GM21360 (cell line): Measurements from ENCODE around the gene FARP1.
"Not testable (repeated sequence)": the region's sequence is repeated elsewhere in the genome, so short reads cannot be mapped to it uniquely, and the experiment has no call there.

Experiments
- ATAC-seq: cut with Tn5 transposase; IDR thresholded peaks from one replicate; pipeline ENCODE4 v1.9.1; 2021; ENCODE audit warnings: mild to moderate bottlenecking, moderate library complexity; ENCODE audit not compliant: unreplicated experiment

Gene FARP1

DNA sequence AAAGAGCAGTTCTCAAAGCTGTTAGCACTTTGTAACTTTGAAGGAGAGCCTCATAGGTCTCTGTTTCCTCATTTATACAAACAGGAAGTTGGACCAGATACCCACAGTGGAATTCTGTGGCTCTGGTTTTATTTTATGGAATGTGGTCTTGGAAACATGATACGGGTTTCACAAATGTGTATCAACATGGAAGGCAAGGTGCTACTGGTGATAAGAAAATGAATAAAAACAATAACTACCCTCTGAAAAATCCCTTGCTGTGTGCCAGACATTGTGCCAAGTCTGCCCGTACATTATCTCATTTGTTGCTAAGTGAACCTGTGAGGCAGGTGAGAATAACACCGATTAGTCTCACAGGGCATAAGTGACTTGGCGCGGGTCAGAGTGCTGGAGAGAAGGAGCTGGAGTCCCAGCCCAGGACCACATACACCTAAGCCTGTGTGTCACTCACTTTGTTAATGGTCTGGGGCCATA is 79.2 kb downstream of the FARP1 start:
- no peak for ATAC-seq

DNA sequence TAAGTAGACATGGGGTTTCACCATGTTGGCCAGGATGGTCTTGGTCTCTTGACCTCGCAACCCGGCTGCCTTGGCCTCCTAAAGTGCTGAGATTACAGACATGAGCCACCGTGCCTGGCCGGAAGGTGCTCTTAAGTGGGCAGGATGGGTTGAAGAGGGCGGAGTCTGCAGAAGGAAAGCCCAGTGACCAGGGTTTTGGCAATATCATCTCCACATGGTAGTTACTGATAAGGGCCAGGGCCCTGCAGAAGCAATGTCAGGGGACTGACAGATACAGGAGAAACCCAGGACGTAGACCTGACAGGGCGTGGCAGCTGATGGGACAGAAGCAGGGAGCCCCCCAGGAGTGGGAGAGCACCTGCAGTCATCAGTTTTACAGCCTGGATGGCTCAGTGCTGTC is 79.9 kb downstream of the FARP1 start:
- ATAC-seq: no peak

DNA sequence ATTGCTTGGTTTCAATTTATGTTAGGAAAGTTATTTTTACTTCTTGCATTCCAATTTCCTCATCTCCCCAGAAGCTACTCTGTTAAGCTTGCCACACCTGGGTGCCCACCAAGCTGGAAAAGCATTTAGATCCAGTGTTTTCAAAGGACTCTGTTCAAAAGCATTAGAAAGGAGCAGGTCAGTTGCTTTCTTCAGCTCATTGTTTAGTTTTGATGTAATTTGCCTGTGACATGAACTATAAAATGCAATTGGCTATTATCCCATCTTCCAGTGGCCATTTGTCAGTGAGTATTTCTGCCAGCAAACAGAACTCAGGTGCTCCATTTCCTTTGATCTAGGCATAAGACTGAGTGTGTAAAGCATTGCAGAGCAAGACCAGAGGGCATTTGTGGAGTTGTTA is 80.8 kb downstream of the FARP1 start:
- ATAC-seq: no peak

DNA sequence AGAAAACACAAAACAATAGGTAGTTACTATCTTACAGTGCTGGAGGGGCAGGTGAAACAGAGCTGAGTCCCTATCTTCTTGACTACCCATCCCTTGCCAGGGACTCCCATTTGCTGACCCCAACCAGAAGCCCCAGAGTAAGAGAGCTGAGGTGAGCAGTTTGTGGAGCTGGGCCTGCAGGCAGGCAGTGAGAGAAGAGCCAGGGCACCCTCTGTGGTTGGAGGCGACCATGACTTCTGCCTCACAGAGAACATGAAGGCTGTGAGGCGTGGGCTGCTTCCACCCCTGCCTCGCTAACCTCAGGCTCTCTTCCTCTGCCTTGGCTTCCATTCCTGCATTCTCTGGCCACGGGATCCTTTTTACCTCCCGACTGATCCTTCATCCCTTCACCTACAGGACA is 81.7 kb downstream of the FARP1 start:
- no peak for ATAC-seq

DNA sequence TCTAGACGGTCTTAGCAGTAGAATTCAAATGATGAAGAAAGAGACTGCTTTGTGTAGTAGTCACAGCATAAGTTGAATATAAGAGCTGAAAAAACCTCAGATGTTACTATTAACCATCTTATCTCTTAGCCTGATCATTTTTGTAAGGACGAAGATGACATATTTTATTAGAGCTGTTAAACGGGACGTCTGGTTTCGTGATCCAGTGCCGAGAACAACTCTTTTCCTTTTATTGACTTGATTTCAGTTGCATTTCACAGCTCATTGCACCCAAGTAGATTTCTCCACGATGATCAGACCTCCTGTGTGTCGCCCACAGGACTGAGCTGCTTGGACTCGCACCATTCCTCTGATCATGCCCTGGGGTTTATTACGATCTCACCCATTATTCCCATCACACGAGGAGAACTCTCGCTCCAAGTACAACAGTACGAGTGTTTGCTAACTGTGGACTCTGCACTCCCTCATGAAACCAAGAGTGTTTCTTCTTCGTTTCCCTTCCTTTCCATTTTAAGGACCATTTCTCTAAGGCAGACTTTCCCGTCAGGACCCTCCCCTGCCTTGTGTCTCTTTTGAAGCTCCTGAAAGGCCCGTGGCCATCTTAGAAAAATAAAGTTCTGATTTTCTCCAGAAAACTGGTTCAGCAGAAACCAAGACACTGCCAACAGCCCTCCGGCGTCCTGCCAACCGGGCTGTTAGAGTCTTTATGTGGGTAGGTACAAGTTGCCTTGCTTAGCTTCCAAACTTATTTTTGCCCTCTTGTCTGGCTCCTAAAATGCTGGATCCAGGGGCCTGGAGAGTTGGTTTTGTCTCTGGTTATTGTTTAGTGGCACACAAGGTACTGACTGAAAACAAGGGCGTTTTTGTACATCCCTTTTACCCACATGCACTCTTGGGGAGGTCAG is 82.4 kb downstream of the FARP1 start:
- no peak for ATAC-seq

DNA sequence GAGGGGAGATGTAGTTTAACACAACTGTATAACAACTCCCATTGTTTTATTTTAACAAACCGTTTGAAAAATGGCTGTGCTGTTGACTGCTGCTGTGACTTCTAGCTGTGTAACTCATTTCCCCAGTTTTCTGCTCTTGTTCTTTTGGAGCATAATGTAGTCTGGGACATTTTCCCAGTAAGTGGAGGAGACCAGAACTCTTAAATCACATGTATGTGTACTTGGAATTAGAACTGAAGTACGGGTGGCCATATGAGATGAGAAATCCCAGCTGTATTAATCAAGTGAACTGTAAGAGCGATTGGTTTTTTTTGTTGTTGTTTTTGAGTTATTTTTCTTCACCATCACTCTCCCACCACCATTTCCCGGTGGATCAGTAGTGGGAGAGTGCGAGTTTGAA is 83.6 kb downstream of the FARP1 start:
- ATAC-seq: no peak

DNA sequence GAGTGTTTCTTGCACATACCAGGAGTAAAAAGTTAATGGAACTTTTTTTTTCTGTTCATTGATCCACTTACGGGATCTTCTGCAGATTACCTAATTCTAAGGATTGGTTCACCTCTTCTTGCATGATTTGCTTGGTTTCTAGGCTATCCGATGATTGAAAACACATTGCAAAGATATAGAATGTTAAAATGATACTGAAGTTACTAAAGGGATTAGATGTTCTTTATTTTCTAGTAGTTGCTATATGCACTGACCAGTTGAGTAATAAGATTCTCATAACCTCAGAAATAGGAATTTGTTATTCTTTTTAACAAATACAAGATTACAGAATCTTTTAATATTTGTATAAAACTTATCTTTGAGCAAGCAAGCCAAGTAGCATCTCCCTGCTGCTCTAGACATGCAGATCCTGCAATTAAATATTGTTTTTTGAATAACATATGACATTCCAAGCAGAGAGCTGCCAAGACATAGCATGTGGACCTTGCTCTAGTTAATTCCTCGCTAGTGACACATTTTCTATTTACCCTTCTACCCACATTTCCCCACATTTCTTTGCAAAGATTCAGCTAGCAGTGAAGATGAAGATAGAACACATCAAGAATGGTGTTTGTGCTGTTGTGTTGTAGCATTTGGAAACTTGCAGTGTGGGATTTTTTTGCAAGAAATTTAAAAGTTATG is 85.9 kb downstream of the FARP1 start:
- no peak for ATAC-seq

DNA sequence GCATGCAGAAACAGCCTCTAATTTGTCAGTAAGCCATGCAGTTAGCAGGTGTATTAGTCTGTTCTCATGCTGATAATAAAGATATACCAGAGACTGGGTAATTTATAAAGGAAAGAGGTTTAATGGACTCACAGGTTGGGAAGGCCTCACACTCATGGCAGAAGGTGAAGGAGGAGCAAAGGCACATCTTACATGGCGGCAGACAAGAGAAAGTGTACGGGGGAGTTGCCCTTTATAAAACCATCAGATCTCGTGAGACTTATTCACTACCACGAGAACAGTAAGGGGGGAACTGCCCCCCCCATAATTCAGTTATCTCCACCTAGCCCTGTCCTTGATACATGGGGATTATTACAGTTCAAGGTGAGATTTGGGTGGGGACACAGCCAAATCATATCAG is 87.9 kb downstream of the FARP1 start:
- not testable (repeated sequence) for ATAC-seq

DNA sequence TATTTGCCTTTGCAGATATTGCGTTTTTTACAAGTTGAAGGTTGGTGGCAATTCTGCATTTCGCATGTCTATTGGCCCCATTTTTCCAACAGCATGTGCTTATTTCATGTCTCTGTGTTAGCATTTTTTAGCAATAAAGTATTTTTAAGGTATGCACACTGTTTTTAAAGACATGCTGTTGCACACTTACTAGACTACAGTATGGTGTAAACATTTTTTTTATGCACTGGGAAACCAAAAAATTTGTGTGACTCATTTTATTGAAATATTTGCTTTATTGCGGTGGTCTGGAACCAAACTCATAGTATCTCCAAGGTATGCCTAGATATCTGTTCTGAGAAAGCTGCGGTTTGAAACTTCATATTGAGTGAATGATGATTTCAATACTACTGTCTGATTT is 89.6 kb downstream of the FARP1 start:
- ATAC-seq: no peak

DNA sequence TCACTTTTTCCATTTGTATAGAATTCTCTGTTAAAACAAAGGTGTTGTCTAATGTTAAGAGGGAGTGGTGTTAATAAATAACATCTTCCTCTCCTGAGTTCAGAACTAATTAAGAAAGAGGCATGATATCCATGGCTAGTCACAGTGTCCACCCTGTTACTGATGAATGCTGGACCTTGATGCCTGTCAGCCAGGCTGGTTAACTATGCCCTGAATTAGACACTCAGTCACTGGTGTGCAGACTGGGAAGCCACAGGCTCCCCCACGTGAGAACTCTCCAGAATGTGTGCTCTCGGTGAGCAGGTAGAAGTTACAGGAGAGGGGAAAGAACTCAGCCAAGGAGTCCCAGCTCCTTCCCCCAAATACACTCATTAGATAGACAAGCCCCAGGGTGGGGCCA is 90.2 kb downstream of the FARP1 start:
- no peak for ATAC-seq

DNA sequence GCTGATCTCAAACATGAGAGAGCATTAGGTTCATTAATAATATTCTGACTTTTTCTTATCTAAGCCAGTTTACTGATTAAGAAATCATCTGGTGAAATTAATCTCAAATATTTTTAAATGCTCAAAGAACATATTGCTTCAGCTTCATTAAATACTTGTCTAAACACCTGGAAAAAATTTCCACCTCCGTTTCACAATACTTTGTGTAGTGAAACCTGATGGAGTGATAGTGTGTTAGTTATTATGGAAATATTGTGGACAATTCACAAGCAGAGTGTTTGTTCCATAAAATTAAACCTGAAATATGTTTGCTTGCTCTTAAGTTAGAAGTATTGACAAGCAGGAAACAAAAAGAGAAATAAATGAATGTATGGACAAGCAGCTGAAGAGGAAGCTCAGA is 91.5 kb downstream of the FARP1 start:
- ATAC-seq: no peak

DNA sequence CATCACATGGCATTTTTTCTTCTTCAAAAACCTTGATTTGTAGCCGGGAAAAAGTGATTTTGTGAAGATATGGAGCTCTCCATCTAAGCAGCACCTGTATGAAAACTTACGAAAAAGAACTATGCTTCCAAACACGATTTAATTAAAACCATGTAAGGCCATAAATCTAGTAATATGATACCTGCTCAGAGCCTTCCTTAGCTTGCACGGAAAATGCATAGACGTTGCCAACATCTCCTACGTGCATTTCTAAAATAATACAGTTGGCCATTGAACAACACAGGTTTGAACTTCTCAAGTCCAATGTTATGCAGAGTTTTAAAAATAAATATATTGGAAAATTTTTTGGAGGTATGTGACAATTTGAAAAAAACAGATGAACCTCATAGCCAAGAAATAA is 93.3 kb downstream of the FARP1 start:
- no peak for ATAC-seq

DNA sequence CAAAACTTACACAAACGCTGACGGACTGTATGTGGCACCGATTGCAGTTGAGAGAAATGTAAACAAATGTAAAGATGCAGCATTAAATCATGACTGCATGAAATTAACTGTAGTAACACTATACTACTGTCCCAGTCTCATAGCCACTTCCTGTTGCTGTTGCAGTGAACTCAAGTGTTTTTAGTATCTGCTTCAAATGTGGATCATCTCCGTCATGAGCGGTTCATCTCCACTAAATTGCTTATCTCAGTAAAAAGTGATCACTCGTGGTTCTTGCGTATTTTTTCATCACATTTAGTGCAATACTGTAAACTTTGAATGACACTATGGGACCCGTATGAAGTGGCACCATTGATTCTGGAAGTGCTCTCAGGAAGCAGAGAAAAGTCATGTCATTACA is 94.4 kb downstream of the FARP1 start:
- ATAC-seq: no peak

DNA sequence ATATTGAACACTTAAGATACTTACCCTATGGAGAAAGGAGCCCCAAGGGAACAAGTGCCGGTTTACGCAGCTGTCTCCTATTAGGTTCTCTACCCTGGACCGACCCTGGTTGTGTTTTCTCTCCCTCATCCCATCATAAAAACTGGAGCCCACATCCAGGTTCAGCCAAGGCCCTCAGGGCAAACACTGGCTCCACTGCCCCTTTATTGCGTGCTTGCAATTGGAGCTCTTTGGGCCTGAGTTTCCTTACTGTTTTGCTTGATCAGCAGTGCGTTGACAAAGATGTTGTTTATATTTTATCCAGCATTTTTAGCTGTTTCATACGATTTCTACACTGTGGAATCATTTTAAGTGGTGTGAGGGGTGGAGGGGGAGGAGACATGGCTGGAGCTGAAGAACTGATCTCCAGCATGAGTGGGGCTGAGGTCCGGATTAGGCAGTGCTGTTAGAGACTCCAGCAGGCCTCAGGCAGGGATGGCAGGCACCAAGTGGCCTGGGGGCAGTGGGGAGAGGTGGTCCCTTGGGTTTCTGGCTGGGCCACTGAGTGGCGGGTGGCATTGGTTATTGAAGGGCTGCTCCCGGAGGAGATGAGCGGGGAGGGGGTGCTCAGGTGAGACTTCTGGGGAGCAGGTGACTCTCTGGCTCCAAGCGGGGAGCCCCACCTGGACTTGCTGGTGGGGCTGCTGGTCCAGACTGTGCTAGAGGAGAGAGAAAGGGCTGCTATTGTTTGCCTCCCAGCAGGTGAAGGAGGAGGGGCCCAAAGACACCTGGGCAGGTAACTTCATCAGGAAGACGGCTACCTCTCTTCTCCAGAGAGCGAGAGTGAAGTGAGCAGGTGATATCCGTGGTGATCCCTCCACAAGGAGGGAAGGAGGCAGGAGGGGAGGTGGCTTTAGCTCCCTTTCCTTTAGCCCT is 96.5 kb downstream of the FARP1 start:
- ATAC-seq: no peak

DNA sequence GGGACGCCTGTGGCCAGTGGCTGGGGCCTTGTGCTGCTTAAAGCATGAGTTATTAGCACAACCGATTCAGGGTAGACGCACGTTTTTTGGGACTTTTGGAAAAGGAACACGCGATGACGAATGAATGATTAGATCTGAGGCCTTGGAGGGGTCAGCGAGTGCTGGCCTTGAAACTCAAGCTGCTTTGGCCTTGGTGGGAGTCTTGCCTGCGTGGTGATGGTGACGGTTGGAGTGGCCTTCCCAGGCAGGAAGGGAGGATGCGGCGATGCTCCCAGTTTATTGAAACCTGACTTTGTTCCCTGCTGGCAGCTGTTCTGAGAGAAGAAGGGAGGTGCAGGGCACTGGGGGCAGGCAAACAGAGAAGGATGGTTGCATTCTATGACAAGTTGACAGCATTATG is 97.2 kb downstream of the FARP1 start:
- ATAC-seq: no peak

DNA sequence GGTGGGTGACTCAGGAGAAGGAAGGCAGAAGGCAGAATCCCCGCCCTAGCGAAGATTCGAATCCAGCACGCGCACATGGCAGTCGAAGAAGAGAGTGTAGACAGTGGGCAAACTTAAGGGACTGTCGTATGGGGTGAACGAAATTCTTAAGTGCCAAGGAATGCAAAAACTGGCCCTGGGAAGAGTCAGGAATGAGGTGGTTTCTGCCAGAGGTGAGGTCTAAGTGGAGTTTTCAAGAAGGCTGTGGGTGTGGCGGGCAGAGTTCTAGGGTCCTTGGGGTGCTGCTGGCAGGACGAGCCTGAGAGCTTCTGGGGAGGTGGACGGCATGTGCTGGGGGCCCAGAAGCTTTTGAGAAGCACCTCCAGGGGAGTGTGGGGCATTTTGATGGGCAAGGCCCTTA is 98.1 kb downstream of the FARP1 start:
- no peak for ATAC-seq

DNA sequence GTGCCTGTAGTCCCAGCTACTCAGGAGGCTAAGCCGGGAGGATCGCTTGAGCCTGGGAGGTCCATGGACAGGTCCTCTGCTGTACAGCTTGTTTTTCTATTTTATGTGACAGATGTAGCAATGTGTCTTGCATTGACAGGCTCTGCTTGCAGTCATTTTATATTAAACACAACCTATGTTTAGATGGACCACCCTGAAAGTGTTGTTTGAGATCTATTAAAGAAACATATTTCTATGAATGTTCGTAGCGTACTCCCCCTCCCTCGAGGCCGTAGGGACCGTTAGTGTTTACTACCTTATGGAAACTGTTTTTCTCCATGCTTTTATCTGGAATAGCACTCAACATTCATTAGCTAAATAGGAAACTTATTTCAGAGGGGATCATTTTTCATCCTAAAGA is 99.1 kb downstream of the FARP1 start:
- no peak for ATAC-seq

DNA sequence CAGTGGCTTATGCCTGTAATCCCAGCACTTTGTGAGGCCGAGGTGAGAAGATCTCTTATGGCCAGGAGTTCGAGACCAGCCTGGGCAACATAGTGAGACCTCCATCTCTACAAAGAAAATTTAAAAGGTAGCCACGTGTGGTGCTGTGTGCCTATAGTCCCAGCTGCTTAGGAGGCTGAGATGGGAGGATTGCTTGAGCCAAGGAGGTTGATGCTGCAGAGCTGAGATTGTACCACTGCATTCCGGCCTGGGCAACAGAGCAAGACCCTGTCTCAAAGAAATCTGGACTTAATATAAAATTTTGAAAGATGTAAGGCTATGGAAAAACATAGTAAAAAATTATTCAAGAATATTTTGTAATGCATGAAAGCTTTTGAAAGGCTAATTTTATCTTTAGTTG is 99.5 kb downstream of the FARP1 start:
- ATAC-seq: no peak

DNA sequence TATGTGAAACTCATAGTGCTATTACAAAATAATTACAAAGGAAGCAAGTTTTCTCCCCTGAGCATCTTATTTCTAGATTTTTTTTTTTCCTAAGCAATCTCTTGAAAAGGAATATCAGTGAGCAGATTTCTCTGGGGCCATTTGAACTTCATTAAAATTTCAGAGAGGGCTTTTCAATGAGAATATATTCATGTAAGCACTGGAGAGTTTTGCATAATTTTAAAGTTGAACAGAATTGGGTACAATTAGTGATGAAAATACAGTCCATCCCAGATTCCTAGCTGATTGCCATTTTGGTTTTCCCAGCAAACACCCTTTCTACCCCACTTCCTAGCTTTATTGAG is 101.0 kb downstream of the FARP1 start:
- no peak for ATAC-seq

DNA sequence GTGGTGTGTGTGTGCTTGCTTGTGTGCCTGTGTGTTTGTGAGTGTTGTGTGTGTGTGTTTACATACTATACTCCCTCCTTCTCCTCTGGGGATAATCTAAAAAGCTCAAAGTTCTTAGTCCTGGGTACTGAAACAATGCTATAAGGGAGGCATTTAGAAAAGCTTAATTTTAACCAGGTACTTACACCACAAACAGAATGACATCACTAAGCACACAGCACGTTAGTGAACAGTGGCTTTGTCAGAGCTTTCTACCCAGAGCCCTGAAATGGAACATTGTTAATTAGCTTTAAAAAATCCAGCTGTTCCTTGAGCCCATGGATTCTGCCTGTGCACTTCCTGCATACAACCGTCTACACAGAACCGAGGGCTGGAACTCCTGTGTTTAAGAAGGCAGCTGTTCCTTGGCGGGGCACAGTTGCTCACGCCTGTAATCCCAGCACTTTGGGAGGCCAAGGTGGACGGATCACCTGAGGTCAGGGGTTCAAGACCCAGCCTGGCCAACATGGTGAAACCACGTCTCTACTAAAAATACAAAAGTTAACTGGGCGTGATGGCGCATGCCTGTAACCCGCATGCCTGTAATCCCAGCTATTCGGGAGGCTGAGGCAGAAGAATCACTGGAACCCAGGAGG is 103.8 kb downstream of the FARP1 start:
- ATAC-seq: no peak

DNA sequence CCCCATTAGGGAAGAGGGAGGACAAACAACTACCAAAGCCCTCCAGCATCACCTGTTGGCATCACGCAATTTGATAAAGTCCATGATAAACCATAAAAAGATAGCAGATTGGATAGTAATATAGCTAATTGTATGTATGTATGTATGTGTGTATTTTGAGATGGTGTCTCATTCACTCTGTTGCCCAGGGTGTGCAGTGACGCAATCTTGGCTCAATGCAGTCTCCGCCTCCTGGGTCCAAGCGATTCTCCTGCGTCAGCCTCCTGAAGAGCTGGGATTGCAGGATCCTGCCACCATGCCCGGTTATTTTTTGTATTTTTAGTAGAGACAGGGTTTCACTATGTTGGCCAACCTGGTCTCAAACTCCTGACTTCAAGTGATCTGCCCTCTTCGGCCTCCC is 108.8 kb downstream of the FARP1 start:
- ATAC-seq: no peak
